Measurements from ENCODE around the gene WDR86.

DNA sequence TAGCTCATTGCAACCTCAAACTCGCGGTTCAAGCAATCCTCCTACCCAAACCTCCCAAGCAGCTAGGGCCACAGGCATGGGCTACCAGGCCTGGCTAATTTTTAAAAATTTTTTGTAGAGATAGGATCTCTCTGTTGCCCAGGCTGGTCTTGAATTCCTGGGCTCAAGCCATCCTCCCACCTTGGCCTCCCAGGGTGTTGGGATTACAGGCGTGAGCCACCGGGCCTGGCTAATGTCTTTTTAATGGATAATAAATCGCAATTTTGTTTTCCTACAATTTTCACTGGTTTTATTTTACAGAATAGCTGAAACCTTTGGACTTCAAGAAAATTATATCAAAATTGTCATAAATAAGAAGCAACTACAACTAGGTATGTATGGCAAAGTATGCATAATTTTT lies 57.3 kb downstream of the WDR86 start:
- no peak for TF ChIP-seq CTCF (IDR thresholded peaks at IDR 0.05)
- no peak for TF ChIP-seq POLR2A (IDR thresholded peaks at IDR 0.05)
